Lung (tissue), 12 donors: ENCODE data around the gene MACROH2A2. TPM values are rescaled to one million over a fixed set of nuclear protein-coding genes. Genes with fewer than 3 reads are reported as not detected.

Experiments
- ATAC-seq: fragments of 200-7000 bp; cut with Tn5 transposase; one replicate; pipeline ENCODE4 v1.9.1; 2020; ENCODE audit warnings: moderate number of reproducible peaks; ENCODE audit not compliant: insufficient read depth, low FRiP score
- DNase-seq, 3 donors: peaks; one replicate each; pipeline ENCODE4 v3.0.0-alpha.2; 2013 to 2017
- H3K27ac ChIP-seq, 2 donors: one replicate each; pipeline ENCODE4 v1.5.1; 2013; ENCODE audit warnings: mild to moderate bottlenecking in 2 of 2, moderate library complexity in 2 of 2, control low read depth in 1 of 2, inconsistent platforms in 1 of 2, low read depth in 1 of 2, low read length in 1 of 2
- H3K27me3 ChIP-seq, 3 donors: one replicate each; pipeline ENCODE4 v1.5.1; 2013; ENCODE audit warnings: low read length in 2 of 3; ENCODE audit not compliant: control insufficient read depth in 3 of 3, insufficient read depth in 3 of 3
- H3K36me3 ChIP-seq, 4 donors: one replicate each; pipeline ENCODE4 v1.5.1; 2013; ENCODE audit warnings: low read length in 4 of 4, mild to moderate bottlenecking in 1 of 4, moderate library complexity in 1 of 4; ENCODE audit not compliant: control insufficient read depth in 4 of 4, insufficient read depth in 4 of 4
- H3K4me1 ChIP-seq, 5 donors: one replicate each; pipeline ENCODE4 v1.5.1; 2013; ENCODE audit warnings: low read length in 5 of 5, mild to moderate bottlenecking in 2 of 5, moderate library complexity in 1 of 5; ENCODE audit not compliant: control insufficient read depth in 5 of 5, insufficient read depth in 5 of 5
- H3K4me3 ChIP-seq: one replicate; pipeline ENCODE4 v1.5.1; 2013; ENCODE audit warnings: mild to moderate bottlenecking, control low read depth, moderate library complexity
- H3K9ac ChIP-seq, 2 donors: one replicate each; pipeline ENCODE4 v1.5.1; 2013; ENCODE audit warnings: low read length in 2 of 2, control low read depth in 1 of 2; ENCODE audit not compliant: insufficient read depth in 1 of 2
- H3K9me3 ChIP-seq, 4 donors: one replicate each; pipeline ENCODE4 v1.5.1; 2013; ENCODE audit warnings: low read length in 3 of 4, mild to moderate bottlenecking in 1 of 4, moderate library complexity in 1 of 4; ENCODE audit not compliant: control insufficient read depth in 4 of 4, insufficient read depth in 3 of 4
- CTCF ChIP-seq: IDR thresholded peaks from 2 replicates; pipeline ENCODE4 v1.5.1; 2012; ENCODE audit warnings: mild to moderate bottlenecking; ENCODE audit errors: control extremely low read depth, extremely low read depth
- WGBS, 2 donors: extraction: QIAGEN DNeasy Blood & Tissue Kit; methylation state at CpG; one replicate each; pipeline ENCODE4 v1.1.7; 2013; 5-methylcytosine and 5-hydroxymethylcytosine counted together
- polyA plus RNA-seq, 2 donors: library from polyadenylated mRNA; stranded (reverse); fragments of 200-250 nt; gene quantifications; one replicate each; pipeline ENCODE4 v1.2.1, GENCODE V29; 2013
- total RNA-seq, 2 donors: library from RNA; depleted of rRNA in 1 of 2; stranded (reverse); fragments of >200 nt in 1 of 2; gene quantifications; one replicate each; pipeline ENCODE4 v1.2.1, GENCODE V29; 2014 to 2021
- donor health status: control.
- donor health status: control.
- donor health status: Bipolar disorder and iron deficiency.
- donor health status: healthy.
- donor health status: DM: yes; HTN: yes; CAD: no.

MACROH2A2 gene
- total and polyA plus RNA-seq, 4 donors: 5.7 to 19.3 (median 7.9) TPM

- Histone ChIP-seq H3K9ac (no peak overlapping the region), H3K4me3 (no peak overlapping the region), H3K36me3 (peaks cover 0 to 43% (median 18%) of the 10 kb centered on the region in 4 donors), H3K27me3 (no peaks in the 10 kb centered on the region), H3K4me1 (peaks cover 0 to 3% (median 0%) of the 10 kb centered on the region in 5 donors), H3K27ac (no peak overlapping the region), H3K9me3 (peaks cover 0 to 2% (median 0%) of the 10 kb centered on the region in 4 donors)
- ATAC-seq: no peak
- DNase-seq: no peak
- 82 to 89% methylated on average over 9 of the region's 9 CpGs for WGBS, 2 donors
- no peak for TF ChIP-seq CTCF
These were observed 40.8 kb downstream of the MACROH2A2 start for GRCh38 chr10:70093335-70093944.

GRCh38 chr10:70094250-70094649, 41.6 kb downstream of the MACROH2A2 start:
- no peak for DNase-seq
- 92 to 98% methylated on average over 2 of the region's 2 CpGs for WGBS, 2 donors

GRCh38 chr10:70096016-70096704, 43.5 kb downstream of the MACROH2A2 start:
- Histone ChIP-seq H3K4me1 (peaks cover 0 to 3% (median 0%) of the 10 kb centered on the region in 5 donors), H3K36me3 (peaks cover 0 to 37% (median 19%) of the 10 kb centered on the region in 4 donors), H3K9me3 (no peaks in the 10 kb centered on the region), H3K9ac (no peak overlapping the region), H3K4me3 (no peak overlapping the region), H3K27ac (no peak overlapping the region), H3K27me3 (no peaks in the 10 kb centered on the region)
- WGBS, 2 donors: 76 to 84% methylated on average over 6 of the region's 6 CpGs
- ATAC-seq: no peak
- TF ChIP-seq CTCF: no peak
- DNase-seq: no peak

More at GRCh38 chr10:70094250-70094649, 41.6 kb downstream of the MACROH2A2 start:
- no peak for ATAC-seq
- TF ChIP-seq CTCF: no peak
- Histone ChIP-seq H3K4me3 (no peak overlapping the region), H3K4me1 (peaks cover 0 to 3% (median 0%) of the 10 kb centered on the region in 5 donors), H3K9ac (no peak overlapping the region), H3K36me3 (peaks cover 0 to 43% (median 19%) of the 10 kb centered on the region in 4 donors), H3K9me3 (peaks cover 0 to 2% (median 0%) of the 10 kb centered on the region in 4 donors), H3K27me3 (no peaks in the 10 kb centered on the region), H3K27ac (no peak overlapping the region)
